H9 (cell line): ENCODE results near the gene MTG2. TPM values are rescaled to one million over a fixed set of nuclear protein-coding genes. Genes with fewer than 3 reads are reported as not detected.

ENCODE experiments used
- DNase-seq: peaks from one replicate; pipeline ENCODE4 v3.0.0-alpha.2; 2017
- H2AFZ ChIP-seq: one replicate; pipeline ENCODE4 v1.6.1; 2013; ENCODE audit warnings: mild to moderate bottlenecking, low read length, control low read depth, moderate library complexity
- H2AK5ac ChIP-seq: 2 replicates; pipeline ENCODE4 v1.6.1; 2013; ENCODE audit warnings: low read length, control low read depth, mixed read lengths; ENCODE audit not compliant: insufficient read length
- H2BK120ac ChIP-seq: one replicate; pipeline ENCODE4 v1.6.1; 2013; ENCODE audit warnings: low read depth, mild to moderate bottlenecking, low read length, control low read depth, inconsistent platforms; ENCODE audit not compliant: poor library complexity, severe bottlenecking
- H2BK12ac ChIP-seq: 2 replicates; pipeline ENCODE4 v1.6.1; 2013; ENCODE audit warnings: low read length, control low read depth, mixed read lengths, low read depth; ENCODE audit not compliant: insufficient read length
- H2BK15ac ChIP-seq: 2 replicates; pipeline ENCODE4 v1.6.1; 2013; ENCODE audit warnings: low read depth, low read length, control low read depth
- H2BK20ac ChIP-seq: one replicate; pipeline ENCODE4 v1.6.1; 2013; ENCODE audit warnings: low read depth, mild to moderate bottlenecking, low read length, control low read depth, inconsistent platforms; ENCODE audit not compliant: poor library complexity, severe bottlenecking
- H2BK5ac ChIP-seq: 2 replicates; pipeline ENCODE4 v1.6.1; 2013; ENCODE audit warnings: low read length, control low read depth, mixed read lengths; ENCODE audit not compliant: insufficient read length
- H3K14ac ChIP-seq: 2 replicates; pipeline ENCODE4 v1.6.1; 2013; ENCODE audit warnings: low read length, control low read depth; ENCODE audit not compliant: insufficient read depth
- H3K18ac ChIP-seq: 2 replicates; pipeline ENCODE4 v1.6.1; 2013; ENCODE audit warnings: low read depth, mild to moderate bottlenecking, mixed read lengths, low read length, control low read depth; ENCODE audit not compliant: insufficient read length
- H3K23ac ChIP-seq: 2 replicates; pipeline ENCODE4 v1.6.1; 2013; ENCODE audit warnings: low read length, control low read depth, mixed read lengths, low read depth; ENCODE audit not compliant: insufficient read length
- H3K23me2 ChIP-seq: 2 replicates; pipeline ENCODE4 v1.6.1; 2013; ENCODE audit warnings: low read depth, mild to moderate bottlenecking, mixed read lengths, low read length, control low read depth; ENCODE audit not compliant: insufficient read length, poor library complexity, severe bottlenecking
- H3K27ac ChIP-seq: 2 replicates; pipeline ENCODE4 v1.5.1; 2013; ENCODE audit warnings: low read length, control low read depth, mixed read lengths, low read depth; ENCODE audit not compliant: insufficient read length
- H3K27me3 ChIP-seq: 2 replicates; pipeline ENCODE4 v1.6.1; 2013; ENCODE audit warnings: low read length, control low read depth, inconsistent platforms; ENCODE audit not compliant: insufficient read depth
- H3K4ac ChIP-seq: 2 replicates; pipeline ENCODE4 v1.6.1; 2013; ENCODE audit warnings: low read depth, mild to moderate bottlenecking, control low read depth, inconsistent platforms, low read length, moderate library complexity
- H3K4me1 ChIP-seq: 2 replicates; pipeline ENCODE4 v1.6.1; 2013; ENCODE audit warnings: low read length, control low read depth, inconsistent platforms; ENCODE audit not compliant: insufficient read depth
- H3K4me2 ChIP-seq: 2 replicates; pipeline ENCODE4 v1.6.1; 2013; ENCODE audit warnings: low read length, control low read depth, mixed read lengths; ENCODE audit not compliant: insufficient read length, insufficient read depth
- H3K56ac ChIP-seq: 2 replicates; pipeline ENCODE4 v1.6.1; 2013; ENCODE audit warnings: low read depth, mild to moderate bottlenecking, mixed read lengths, low read length, control low read depth; ENCODE audit not compliant: insufficient read length
- H3K79me1 ChIP-seq: 2 replicates; pipeline ENCODE4 v1.6.1; 2013; ENCODE audit warnings: low read depth, mild to moderate bottlenecking, moderate library complexity, low read length, control low read depth, inconsistent platforms; ENCODE audit not compliant: insufficient read depth, poor library complexity, severe bottlenecking
- H3K79me2 ChIP-seq: 2 replicates; pipeline ENCODE4 v1.6.1; 2013; ENCODE audit warnings: low read length, control low read depth, inconsistent platforms; ENCODE audit not compliant: insufficient read depth
- H3K9ac ChIP-seq: 2 replicates; pipeline ENCODE4 v1.6.1; 2013; ENCODE audit warnings: low read length, control low read depth, mixed read lengths; ENCODE audit not compliant: insufficient read length; ENCODE audit errors: extremely low read depth
- H3K9me3 ChIP-seq: one replicate; pipeline ENCODE4 v1.6.1; 2013; ENCODE audit warnings: low read depth, low read length, inconsistent platforms; ENCODE audit not compliant: control insufficient read depth
- H3T11ph ChIP-seq: one replicate; pipeline ENCODE4 v1.6.1; 2013; ENCODE audit warnings: mild to moderate bottlenecking, low read length, control low read depth, inconsistent platforms
- H4K20me1 ChIP-seq: one replicate; pipeline ENCODE4 v1.6.1; 2013; ENCODE audit not compliant: control insufficient read depth, insufficient read length, insufficient read depth
- H4K5ac ChIP-seq: 2 replicates; pipeline ENCODE4 v1.6.1; 2013; ENCODE audit warnings: low read depth, mild to moderate bottlenecking, mixed read lengths, low read length, control low read depth; ENCODE audit not compliant: insufficient read length
- H4K8ac ChIP-seq: replicated peaks from 2 replicates; pipeline ENCODE4 v1.6.1; 2013; ENCODE audit warnings: low read length, control low read depth, mixed read lengths, low read depth; ENCODE audit not compliant: insufficient read length
- H4K91ac ChIP-seq: 2 replicates; pipeline ENCODE4 v1.6.1; 2013; ENCODE audit warnings: low read depth, mild to moderate bottlenecking, moderate library complexity, mixed read lengths, low read length, control low read depth; ENCODE audit not compliant: insufficient read length
- H3K27ac Mint-ChIP-seq, 3 experiments: 2 replicates in 2 of 3; 3 replicates in 1 of 3; pipeline ENCODE4 v1.8.0; 2020 to 2021; ENCODE audit warnings: mixed read lengths in 3 of 3, mild to moderate bottlenecking in 1 of 3, moderate library complexity in 1 of 3
- H3K27me3 Mint-ChIP-seq: 2 replicates; pipeline ENCODE4 v1.8.0; 2021; ENCODE audit warnings: low read depth, mild to moderate bottlenecking, moderate library complexity, mixed read lengths
- H3K36me3 Mint-ChIP-seq, 3 experiments: 2 replicates in 2 of 3; 3 replicates in 1 of 3; pipeline ENCODE4 v1.8.0; 2020 to 2021; ENCODE audit warnings: low read depth in 3 of 3, mixed read lengths in 3 of 3; ENCODE audit not compliant: insufficient read depth in 1 of 3
- H3K4me1 Mint-ChIP-seq, 2 experiments: 2 replicates each; pipeline ENCODE4 v1.8.0; 2020; ENCODE audit warnings: mixed read lengths in 2 of 2
- H3K4me3 Mint-ChIP-seq, 2 experiments: 2 replicates in 1 of 2; 3 replicates in 1 of 2; pipeline ENCODE4 v1.8.0; 2020 to 2021; ENCODE audit warnings: mild to moderate bottlenecking in 2 of 2, mixed read lengths in 2 of 2, moderate library complexity in 1 of 2
- H3K9me3 Mint-ChIP-seq, 2 experiments: 2 replicates in 1 of 2; 3 replicates in 1 of 2; pipeline ENCODE4 v1.8.0; 2020; ENCODE audit warnings: mild to moderate bottlenecking in 2 of 2, mixed read lengths in 2 of 2, moderate library complexity in 1 of 2
- CTCF ChIP-seq: fragments of 200-600 bp; sonication (generic); conservative IDR thresholded peaks from 3 replicates; pipeline ENCODE4 v1.8.0; 2021; ENCODE audit warnings: antibody characterized with exemption, mild to moderate bottlenecking
- WGBS: extraction: QIAGEN DNeasy Blood & Tissue Kit; methylation state at CpG from one replicate; pipeline ENCODE4 v1.1.7; 2013; ENCODE audit warnings: missing lambda C conversion rate, low lambda C conversion rate, mixed read lengths; ENCODE audit not compliant: insufficient read length; ENCODE audit errors: extremely low coverage; 5-methylcytosine and 5-hydroxymethylcytosine counted together
- total RNA-seq: library from RNA; stranded (reverse); gene quantifications from 2 replicates; pipeline ENCODE4 v1.2.1, GENCODE V29; 2021

The MTG2 gene
- total RNA-seq, 1 experiment from 2014 or later = 25.1 TPM

GRCh38 chr20:62243106-62243505 is 60.3 kb downstream of the MTG2 start:
- Mint-ChIP-seq H3K4me3 (no peak overlapping the region), H3K9me3 (no peaks in the 10 kb centered on the region; a peak in 1 of 5 replicates), H3K36me3 (peaks cover 0 to 20% (median 15%) of the 10 kb centered on the region in 3 experiments; a peak in 6 of 7 replicates), H3K27me3 (no peaks in the 10 kb centered on the region), H3K4me1 (peaks cover 27 to 28% of the 10 kb centered on the region in 2 experiments), H3K27ac (peak overlapping the region in 2 of 3 experiments; percentile 7 to 86; a peak in 2 of 7 replicates)
- H2BK20ac ChIP-seq = no peak overlapping the region
- H3K79me2 ChIP-seq = peaks cover 13% of the 10 kb centered on the region; the same call in 1 of the 2 replicates
- no peak overlapping the region for H2BK15ac ChIP-seq
- H3K4me2 ChIP-seq = no peak overlapping the region
- no peak overlapping the region for H4K91ac ChIP-seq
- H3K18ac ChIP-seq = no peak overlapping the region
- no peak overlapping the region for H4K5ac ChIP-seq
- TF ChIP-seq CTCF = no peak
- H3K27me3 ChIP-seq = no peaks in the 10 kb centered on the region
- no peak overlapping the region for H2BK5ac ChIP-seq
- H3K27ac ChIP-seq = no peak overlapping the region
- H3K56ac ChIP-seq = no peak overlapping the region
- no peak overlapping the region for H2BK12ac ChIP-seq
- no peak overlapping the region for H3K9ac ChIP-seq
- H3K9me3 ChIP-seq = no peaks in the 10 kb centered on the region
- H2BK120ac ChIP-seq = no peak overlapping the region
- no peak overlapping the region for H4K8ac ChIP-seq
- no peak overlapping the region for H2AFZ ChIP-seq
- H2AK5ac ChIP-seq = no peak overlapping the region
- no peaks in the 10 kb centered on the region for H4K20me1 ChIP-seq
- peaks cover 7% of the 10 kb centered on the region for H3K23me2 ChIP-seq
- H3K79me1 ChIP-seq = peaks cover 2% of the 10 kb centered on the region
- no peak for DNase-seq
- WGBS = no CpG with 5 or more reads among the region's 22 CpGs
- no peak overlapping the region for H3K4ac ChIP-seq
- H3K23ac ChIP-seq = no peak overlapping the region
- no peaks in the 10 kb centered on the region; the same call in 1 of the 2 replicates for H3K4me1 ChIP-seq
- no peak overlapping the region for H3T11ph ChIP-seq
- no peak overlapping the region for H3K14ac ChIP-seq
